GM23338 (cell line): ENCODE data around the gene DDX27. TPM values are rescaled to one million over a fixed set of nuclear protein-coding genes. Genes with fewer than 3 reads are reported as not detected.

ENCODE experiments used
- ATAC-seq: fragments of 200-7000 bp; cut with Tn5 transposase; 3 replicates; pipeline ENCODE4 v1.9.1; 2020
- DNase-seq: peaks from one replicate; pipeline ENCODE4 v3.0.0-alpha.2; 2015; ENCODE audit warnings: low spot score
- H2AFZ ChIP-seq: fragments of 200-600 bp; sonication (generic); 2 replicates; pipeline ENCODE4 v1.8.0; 2016; ENCODE audit warnings: antibody characterized with exemption, mild to moderate bottlenecking, moderate library complexity
- H3F3A ChIP-seq: fragments of 200-600 bp; sonication (generic); replicated peaks from 2 replicates; pipeline ENCODE4 v1.8.0; 2017; ENCODE audit warnings: antibody characterized with exemption, mixed run types, low read depth
- H3K27ac ChIP-seq: fragments of 200-600 bp; sonication (generic); 2 replicates; pipeline ENCODE4 v1.6.1; 2016; ENCODE audit warnings: low read depth
- H3K27me3 ChIP-seq: fragments of 200-600 bp; sonication (generic); 2 replicates; pipeline ENCODE4 v1.8.0; 2016; ENCODE audit warnings: mild to moderate bottlenecking, mixed run types, moderate library complexity; ENCODE audit not compliant: insufficient read depth
- H3K36me3 ChIP-seq: fragments of 200-600 bp; sonication (generic); 2 replicates; pipeline ENCODE4 v1.8.0; 2016; ENCODE audit warnings: mild to moderate bottlenecking; ENCODE audit not compliant: insufficient read depth
- H3K4me1 ChIP-seq: fragments of 200-600 bp; sonication (generic); 2 replicates; pipeline ENCODE4 v1.8.0; 2016; ENCODE audit warnings: mild to moderate bottlenecking, moderate library complexity; ENCODE audit not compliant: insufficient read depth
- H3K4me2 ChIP-seq: fragments of 200-600 bp; sonication (generic); 2 replicates; pipeline ENCODE4 v1.7.1; 2017; ENCODE audit warnings: mixed run types
- H3K4me3 ChIP-seq: fragments of 200-600 bp; sonication (generic); 2 replicates; pipeline ENCODE4 v1.6.1; 2016; ENCODE audit warnings: mixed run types
- H3K79me2 ChIP-seq: fragments of 200-600 bp; sonication (generic); replicated peaks from 2 replicates; pipeline ENCODE4 v1.8.0; 2017; ENCODE audit warnings: mild to moderate bottlenecking; ENCODE audit not compliant: insufficient read depth
- H3K9me2 ChIP-seq: fragments of 200-600 bp; sonication (generic); 2 replicates; pipeline ENCODE4 v1.8.0; 2017; ENCODE audit not compliant: insufficient read depth
- H4K20me1 ChIP-seq: fragments of 200-600 bp; sonication (generic); replicated peaks from 2 replicates; pipeline ENCODE4 v1.8.0; 2017; ENCODE audit warnings: mild to moderate bottlenecking; ENCODE audit not compliant: insufficient read depth
- H3K27ac Mint-ChIP-seq: 2 replicates; pipeline ENCODE4 v1.8.0; 2020; ENCODE audit warnings: inconsistent platforms, mild to moderate bottlenecking, moderate library complexity, mixed read lengths
- H3K27me3 Mint-ChIP-seq: 3 replicates; pipeline ENCODE4 v1.8.0; 2022; ENCODE audit warnings: low read depth, mild to moderate bottlenecking, moderate library complexity, mixed read lengths, inconsistent platforms; ENCODE audit not compliant: insufficient read depth, poor library complexity
- H3K36me3 Mint-ChIP-seq: 3 replicates; pipeline ENCODE4 v1.8.0; 2021; ENCODE audit warnings: low read depth, mild to moderate bottlenecking, inconsistent platforms, moderate library complexity, mixed read lengths
- H3K4me1 Mint-ChIP-seq: 3 replicates; pipeline ENCODE4 v1.8.0; 2020; ENCODE audit warnings: mild to moderate bottlenecking, inconsistent platforms, mixed read lengths
- H3K4me3 Mint-ChIP-seq: 3 replicates; pipeline ENCODE4 v1.8.0; 2021; ENCODE audit warnings: moderate library complexity, mild to moderate bottlenecking, inconsistent platforms, mixed read lengths
- H3K9me3 Mint-ChIP-seq: 3 replicates; pipeline ENCODE4 v1.8.0; 2020; ENCODE audit warnings: moderate library complexity, mild to moderate bottlenecking, inconsistent platforms, mixed read lengths
- CREB1 ChIP-seq: fragments of 250-450 bp; sonication (Bioruptor Pico); IDR thresholded peaks from 2 replicates; pipeline ENCODE4 v1.5.0; 2020; ENCODE audit warnings: low read depth, mild to moderate bottlenecking, moderate library complexity
- EZH2 ChIP-seq: fragments of 200-600 bp; sonication (generic); IDR thresholded peaks from one replicate; pipeline ENCODE4 v1.8.0; 2017; ENCODE audit warnings: antibody characterized with exemption, mild to moderate bottlenecking, low read depth; ENCODE audit not compliant: unreplicated experiment
- EZH2phosphoT487 ChIP-seq: fragments of 200-600 bp; sonication (generic); IDR thresholded peaks from one replicate; pipeline ENCODE4 v1.8.1; 2018; ENCODE audit warnings: antibody characterized with exemption; ENCODE audit not compliant: unreplicated experiment
- JUNB ChIP-seq: IDR thresholded peaks from one replicate; pipeline ENCODE4 v1.6.1; 2016; ENCODE audit warnings: antibody characterized with exemption; ENCODE audit not compliant: unreplicated experiment
- NANOG ChIP-seq: IDR thresholded peaks from 2 replicates; pipeline ENCODE4 v1.6.1; 2016; ENCODE audit warnings: antibody characterized with exemption, borderline replicate concordance
- STAT1 ChIP-seq: IDR thresholded peaks from one replicate; pipeline ENCODE4 v1.6.1; 2016; ENCODE audit warnings: antibody characterized with exemption; ENCODE audit not compliant: unreplicated experiment
- ZNF114 ChIP-seq: fragments of 250-450 bp; sonication (Bioruptor Pico); IDR thresholded peaks from 2 replicates; pipeline ENCODE4 v1.5.0; 2020; ENCODE audit warnings: mild to moderate bottlenecking, moderate library complexity
- ZNF331 ChIP-seq: fragments of 250-450 bp; sonication (Bioruptor Pico); IDR thresholded peaks from 2 replicates; pipeline ENCODE4 v1.5.0; 2020; ENCODE audit warnings: low read depth, mild to moderate bottlenecking, moderate library complexity
- polyA plus RNA-seq: library from polyadenylated mRNA; unstranded; fragments of >200 nt; fragmentation: Nextera tagmentation; extraction: Ambion mirVana; gene quantifications from 2 replicates; pipeline ENCODE4 v1.2.1, GENCODE V29; 2016
- total RNA-seq: library from RNA; depleted of rRNA; stranded (reverse); fragments of >200 nt; shearing (Covaris generic); gene quantifications from 2 replicates; pipeline ENCODE4 v1.2.3, GENCODE V29; 2014
- TF ChIP-seq, protein P1 (sequence below): fragments of 250-450 bp; sonication (Bioruptor Pico); IDR thresholded peaks from 2 replicates; pipeline ENCODE4 v1.5.0; 2020; ENCODE audit warnings: mild to moderate bottlenecking, moderate library complexity
- TF ChIP-seq, protein P2 (sequence below): IDR thresholded peaks from one replicate; pipeline ENCODE4 v1.6.1; 2018; ENCODE audit warnings: antibody characterized with exemption; ENCODE audit not compliant: unreplicated experiment

DDX27 gene
- total and polyA plus RNA-seq, 2 experiments from 2014 or later: 53.3 to 81.3 TPM

DNA sequence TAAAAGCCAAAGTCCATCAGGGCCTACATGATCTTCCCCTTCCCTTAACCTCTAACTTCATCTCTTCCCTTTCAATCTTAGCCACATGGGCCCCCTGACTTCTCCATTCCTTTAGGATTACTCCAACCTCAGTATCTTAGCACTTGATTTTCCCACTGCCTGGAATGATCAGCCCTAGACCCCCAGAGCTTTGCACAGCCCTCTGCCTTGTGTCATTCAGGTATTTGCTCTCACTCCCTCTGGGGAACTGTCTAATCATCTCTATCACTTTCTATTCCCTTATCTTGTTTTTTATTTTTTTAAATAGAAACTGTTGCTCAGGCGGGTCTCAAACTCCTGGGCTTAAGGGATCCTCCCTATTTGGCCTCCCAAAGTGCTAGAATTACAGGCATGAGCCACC is 72.0 kb downstream of the DDX27 start (continued):
- TF ChIP-seq, protein P1, sequence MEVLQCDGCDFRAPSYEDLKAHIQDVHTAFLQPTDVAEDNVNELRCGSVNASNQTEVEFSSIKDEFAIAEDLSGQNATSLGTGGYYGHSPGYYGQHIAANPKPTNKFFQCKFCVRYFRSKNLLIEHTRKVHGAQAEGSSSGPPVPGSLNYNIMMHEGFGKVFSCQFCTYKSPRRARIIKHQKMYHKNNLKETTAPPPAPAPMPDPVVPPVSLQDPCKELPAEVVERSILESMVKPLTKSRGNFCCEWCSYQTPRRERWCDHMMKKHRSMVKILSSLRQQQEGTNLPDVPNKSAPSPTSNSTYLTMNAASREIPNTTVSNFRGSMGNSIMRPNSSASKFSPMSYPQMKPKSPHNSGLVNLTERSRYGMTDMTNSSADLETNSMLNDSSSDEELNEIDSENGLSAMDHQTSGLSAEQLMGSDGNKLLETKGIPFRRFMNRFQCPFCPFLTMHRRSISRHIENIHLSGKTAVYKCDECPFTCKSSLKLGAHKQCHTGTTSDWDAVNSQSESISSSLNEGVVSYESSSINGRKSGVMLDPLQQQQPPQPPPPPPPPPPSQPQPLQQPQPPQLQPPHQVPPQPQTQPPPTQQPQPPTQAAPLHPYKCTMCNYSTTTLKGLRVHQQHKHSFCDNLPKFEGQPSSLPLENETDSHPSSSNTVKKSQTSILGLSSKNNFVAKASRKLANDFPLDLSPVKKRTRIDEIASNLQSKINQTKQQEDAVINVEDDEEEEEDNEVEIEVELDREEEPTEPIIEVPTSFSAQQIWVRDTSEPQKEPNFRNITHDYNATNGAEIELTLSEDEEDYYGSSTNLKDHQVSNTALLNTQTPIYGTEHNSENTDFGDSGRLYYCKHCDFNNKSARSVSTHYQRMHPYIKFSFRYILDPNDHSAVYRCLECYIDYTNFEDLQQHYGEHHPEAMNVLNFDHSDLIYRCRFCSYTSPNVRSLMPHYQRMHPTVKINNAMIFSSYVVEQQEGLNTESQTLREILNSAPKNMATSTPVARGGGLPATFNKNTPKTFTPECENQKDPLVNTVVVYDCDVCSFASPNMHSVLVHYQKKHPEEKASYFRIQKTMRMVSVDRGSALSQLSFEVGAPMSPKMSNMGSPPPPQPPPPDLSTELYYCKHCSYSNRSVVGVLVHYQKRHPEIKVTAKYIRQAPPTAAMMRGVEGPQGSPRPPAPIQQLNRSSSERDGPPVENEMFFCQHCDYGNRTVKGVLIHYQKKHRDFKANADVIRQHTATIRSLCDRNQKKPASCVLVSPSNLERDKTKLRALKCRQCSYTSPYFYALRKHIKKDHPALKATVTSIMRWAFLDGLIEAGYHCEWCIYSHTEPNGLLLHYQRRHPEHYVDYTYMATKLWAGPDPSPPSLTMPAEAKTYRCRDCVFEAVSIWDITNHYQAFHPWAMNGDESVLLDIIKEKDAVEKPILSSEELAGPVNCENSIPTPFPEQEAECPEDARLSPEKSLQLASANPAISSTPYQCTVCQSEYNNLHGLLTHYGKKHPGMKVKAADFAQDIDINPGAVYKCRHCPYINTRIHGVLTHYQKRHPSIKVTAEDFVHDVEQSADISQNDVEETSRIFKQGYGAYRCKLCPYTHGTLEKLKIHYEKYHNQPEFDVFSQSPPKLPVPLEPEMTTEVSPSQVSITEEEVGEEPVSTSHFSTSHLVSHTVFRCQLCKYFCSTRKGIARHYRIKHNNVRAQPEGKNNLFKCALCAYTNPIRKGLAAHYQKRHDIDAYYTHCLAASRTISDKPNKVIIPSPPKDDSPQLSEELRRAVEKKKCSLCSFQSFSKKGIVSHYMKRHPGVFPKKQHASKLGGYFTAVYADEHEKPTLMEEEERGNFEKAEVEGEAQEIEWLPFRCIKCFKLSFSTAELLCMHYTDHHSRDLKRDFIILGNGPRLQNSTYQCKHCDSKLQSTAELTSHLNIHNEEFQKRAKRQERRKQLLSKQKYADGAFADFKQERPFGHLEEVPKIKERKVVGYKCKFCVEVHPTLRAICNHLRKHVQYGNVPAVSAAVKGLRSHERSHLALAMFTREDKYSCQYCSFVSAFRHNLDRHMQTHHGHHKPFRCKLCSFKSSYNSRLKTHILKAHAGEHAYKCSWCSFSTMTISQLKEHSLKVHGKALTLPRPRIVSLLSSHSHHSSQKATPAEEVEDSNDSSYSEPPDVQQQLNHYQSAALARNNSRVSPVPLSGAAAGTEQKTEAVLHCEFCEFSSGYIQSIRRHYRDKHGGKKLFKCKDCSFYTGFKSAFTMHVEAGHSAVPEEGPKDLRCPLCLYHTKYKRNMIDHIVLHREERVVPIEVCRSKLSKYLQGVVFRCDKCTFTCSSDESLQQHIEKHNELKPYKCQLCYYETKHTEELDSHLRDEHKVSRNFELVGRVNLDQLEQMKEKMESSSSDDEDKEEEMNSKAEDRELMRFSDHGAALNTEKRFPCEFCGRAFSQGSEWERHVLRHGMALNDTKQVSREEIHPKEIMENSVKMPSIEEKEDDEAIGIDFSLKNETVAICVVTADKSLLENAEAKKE (CRISPR knock-in tag): no peak
- no peak for TF ChIP-seq EZH2

DNA sequence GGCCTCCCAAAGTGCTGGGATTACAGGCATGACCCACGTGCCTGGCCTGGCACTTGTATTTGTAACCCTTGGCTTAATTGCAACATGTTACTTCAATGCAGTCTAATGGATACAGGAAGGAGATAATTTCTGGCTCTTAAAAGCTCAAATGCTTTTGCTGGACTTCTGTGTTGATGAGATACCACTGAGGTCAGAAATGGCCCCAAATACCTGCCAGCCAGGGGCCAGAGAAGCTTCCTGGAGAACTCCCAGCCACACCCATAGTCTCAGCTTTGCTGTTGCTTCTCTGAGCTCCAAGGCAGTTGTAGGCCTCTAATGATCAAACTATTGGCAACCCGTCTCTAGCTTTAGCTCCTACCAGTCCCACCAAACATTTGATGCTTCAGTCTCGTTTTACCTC is 72.8 kb downstream of the DDX27 start:
- Histone ChIP-seq H3K27ac (peak overlapping the region; percentile 93), H3F3A (peaks cover 56% of the 10 kb centered on the region), H3K27me3 (no peaks in the 10 kb centered on the region), H3K79me2 (peaks cover 7% of the 10 kb centered on the region), H3K9me2 (no peaks in the 10 kb centered on the region), H3K4me1 (peaks cover 19% of the 10 kb centered on the region), H3K4me3 (no peak overlapping the region), H3K4me2 (no peak overlapping the region), H3K36me3 (peaks cover 27% of the 10 kb centered on the region), H4K20me1 (peaks cover 11% of the 10 kb centered on the region; the same call in 1 of the 2 replicates), H2AFZ (no peak overlapping the region)
- Mint-ChIP-seq H3K27me3 (peaks cover 35% of the 10 kb centered on the region), H3K4me3 (no peak overlapping the region), H3K36me3 (peaks cover 65% of the 10 kb centered on the region), H3K9me3 (peaks cover 7% of the 10 kb centered on the region; the same call in 2 of the 3 replicates), H3K4me1 (peaks cover 49% of the 10 kb centered on the region), H3K27ac (no peak overlapping the region)
- no peak for DNase-seq
- TF ChIP-seq JUNB: no peak
- no peak for ATAC-seq

DNA sequence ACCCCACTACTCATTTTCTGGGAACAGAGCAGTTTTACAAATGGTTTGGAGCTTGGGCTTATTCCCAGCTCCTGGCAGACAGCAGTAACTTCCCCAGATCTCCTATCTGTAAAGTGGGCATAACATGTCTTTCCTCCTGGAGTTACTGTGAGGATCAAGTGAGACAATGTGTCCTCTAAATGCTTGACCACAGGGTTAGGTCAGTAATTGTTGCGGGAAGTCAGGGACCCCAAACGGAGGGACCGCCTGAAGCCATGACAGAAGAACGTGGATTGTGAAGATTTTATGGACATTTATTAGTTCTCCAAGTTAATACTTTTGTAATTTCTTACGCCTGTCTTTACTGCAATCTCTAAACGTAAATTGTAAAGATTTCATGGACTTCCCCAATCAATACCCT is 73.9 kb downstream of the DDX27 start:
- Mint-ChIP-seq H3K27me3 (peaks cover 34% of the 10 kb centered on the region), H3K27ac (peak overlapping the region; percentile 65)
- TF ChIP-seq CREB1 (CRISPR knock-in tag): no peak
- TF ChIP-seq EZH2: no peak
- no peak for TF ChIP-seq STAT1
- no peak for TF ChIP-seq ZNF331 (CRISPR knock-in tag)
- TF ChIP-seq, protein P2, sequence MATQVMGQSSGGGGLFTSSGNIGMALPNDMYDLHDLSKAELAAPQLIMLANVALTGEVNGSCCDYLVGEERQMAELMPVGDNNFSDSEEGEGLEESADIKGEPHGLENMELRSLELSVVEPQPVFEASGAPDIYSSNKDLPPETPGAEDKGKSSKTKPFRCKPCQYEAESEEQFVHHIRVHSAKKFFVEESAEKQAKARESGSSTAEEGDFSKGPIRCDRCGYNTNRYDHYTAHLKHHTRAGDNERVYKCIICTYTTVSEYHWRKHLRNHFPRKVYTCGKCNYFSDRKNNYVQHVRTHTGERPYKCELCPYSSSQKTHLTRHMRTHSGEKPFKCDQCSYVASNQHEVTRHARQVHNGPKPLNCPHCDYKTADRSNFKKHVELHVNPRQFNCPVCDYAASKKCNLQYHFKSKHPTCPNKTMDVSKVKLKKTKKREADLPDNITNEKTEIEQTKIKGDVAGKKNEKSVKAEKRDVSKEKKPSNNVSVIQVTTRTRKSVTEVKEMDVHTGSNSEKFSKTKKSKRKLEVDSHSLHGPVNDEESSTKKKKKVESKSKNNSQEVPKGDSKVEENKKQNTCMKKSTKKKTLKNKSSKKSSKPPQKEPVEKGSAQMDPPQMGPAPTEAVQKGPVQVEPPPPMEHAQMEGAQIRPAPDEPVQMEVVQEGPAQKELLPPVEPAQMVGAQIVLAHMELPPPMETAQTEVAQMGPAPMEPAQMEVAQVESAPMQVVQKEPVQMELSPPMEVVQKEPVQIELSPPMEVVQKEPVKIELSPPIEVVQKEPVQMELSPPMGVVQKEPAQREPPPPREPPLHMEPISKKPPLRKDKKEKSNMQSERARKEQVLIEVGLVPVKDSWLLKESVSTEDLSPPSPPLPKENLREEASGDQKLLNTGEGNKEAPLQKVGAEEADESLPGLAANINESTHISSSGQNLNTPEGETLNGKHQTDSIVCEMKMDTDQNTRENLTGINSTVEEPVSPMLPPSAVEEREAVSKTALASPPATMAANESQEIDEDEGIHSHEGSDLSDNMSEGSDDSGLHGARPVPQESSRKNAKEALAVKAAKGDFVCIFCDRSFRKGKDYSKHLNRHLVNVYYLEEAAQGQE: no peak
- TF ChIP-seq ZNF114 (CRISPR knock-in tag): no peak
- no peak for TF ChIP-seq NANOG
- TF ChIP-seq EZH2phosphoT487: no peak

More for the DNA sequence above, 73.9 kb downstream of the DDX27 start:
- Mint-ChIP-seq H3K9me3 (peaks cover 3% of the 10 kb centered on the region; the same call in 2 of the 3 replicates), H3K36me3 (peaks cover 53% of the 10 kb centered on the region), H3K4me3 (no peak overlapping the region), H3K4me1 (peaks cover 52% of the 10 kb centered on the region)
- peaks cover 3% of the 10 kb centered on the region; the same call in 1 of the 2 replicates for H4K20me1 ChIP-seq
- no peaks in the 10 kb centered on the region; the same call in 1 of the 2 replicates for H3K79me2 ChIP-seq
- no peaks in the 10 kb centered on the region for H3K27me3 ChIP-seq
- H3K9me2 ChIP-seq: no peaks in the 10 kb centered on the region
- H2AFZ ChIP-seq: no peak overlapping the region
- no peak for ATAC-seq
- H3K27ac ChIP-seq: peak overlapping the region; percentile 93
- H3K4me2 ChIP-seq: no peak overlapping the region
- H3K36me3 ChIP-seq: peaks cover 16% of the 10 kb centered on the region
- DNase-seq: no peak
- H3F3A ChIP-seq: peaks cover 53% of the 10 kb centered on the region
- H3K4me3 ChIP-seq: no peak overlapping the region
- H3K4me1 ChIP-seq: peaks cover 29% of the 10 kb centered on the region
